Upper lobe of right lung (tissue), 1 donor: ENCODE measurements around the gene FOXO6. TPM values are rescaled to one million over a fixed set of nuclear protein-coding genes. Genes with fewer than 3 reads are reported as not detected.

ENCODE experiments used
- ATAC-seq: fragments of 200-7000 bp; cut with Tn5 transposase; one replicate; pipeline ENCODE4 v1.9.1; 2020; ENCODE audit warnings: mild to moderate bottlenecking, moderate library complexity
- DNase-seq: peaks from one replicate; pipeline ENCODE4 v3.0.0-alpha.2; 2020
- H3K27ac ChIP-seq: fragments of 200-600 bp; one replicate; pipeline ENCODE4 v1.8.0; 2022
- H3K27me3 ChIP-seq: fragments of 200-600 bp; one replicate; pipeline ENCODE4 v1.8.0; 2022; ENCODE audit warnings: mild to moderate bottlenecking
- H3K36me3 ChIP-seq: fragments of 200-600 bp; one replicate; pipeline ENCODE4 v1.8.0; 2022
- H3K4me1 ChIP-seq: fragments of 200-600 bp; one replicate; pipeline ENCODE4 v1.8.0; 2022
- H3K4me3 ChIP-seq: fragments of 200-600 bp; one replicate; pipeline ENCODE4 v1.8.0; 2022; ENCODE audit warnings: mild to moderate bottlenecking
- H3K9me3 ChIP-seq: fragments of 200-600 bp; one replicate; pipeline ENCODE4 v1.8.0; 2022
- CTCF ChIP-seq: fragments of 200-600 bp; IDR thresholded peaks from one replicate; pipeline ENCODE4 v1.8.0; 2022; ENCODE audit warnings: antibody characterized with exemption
- intact Hi-C: fragments of 100-400 bp; cut with DNase I; formaldehyde crosslinking; loops from one replicate; pipeline ENCODE4 v1.11.0; 2022
- total RNA-seq: library from RNA; stranded (reverse); fragmentation: NEBNext Ultra II Directional; extraction: Animal tissue kit (Norgen Biotek cat#: 25700); gene quantifications from one replicate; pipeline ENCODE4 v1.2.1, GENCODE V29; 2021
- donor health status: DM: no; HTN: yes; CAD: no; lungs with severe emphysema.

The FOXO6 gene
- total RNA-seq, 1 donor from 2014 or later = 0.43 TPM

- no peak for TF ChIP-seq CTCF
- peaks cover 6% of the 10 kb centered on the region for H3K4me1 ChIP-seq
- DNase-seq (no peak), ATAC-seq (no peak)
- intact Hi-C loops = no loop called here
- no peaks in the 10 kb centered on the region for H3K9me3 ChIP-seq
- H3K36me3 ChIP-seq = no peaks in the 10 kb centered on the region
- no peak overlapping the region for H3K27ac ChIP-seq
- H3K27me3 ChIP-seq = peaks cover 4% of the 10 kb centered on the region
- H3K4me3 ChIP-seq = no peak overlapping the region
Observed at GRCh38 chr1:41390166-41390565, 28.9 kb downstream of the FOXO6 start.

- Histone ChIP-seq H3K27me3 (peaks cover 7% of the 10 kb centered on the region), H3K4me1 (peaks cover 6% of the 10 kb centered on the region), H3K9me3 (no peaks in the 10 kb centered on the region), H3K36me3 (no peaks in the 10 kb centered on the region), H3K4me3 (no peak overlapping the region), H3K27ac (no peak overlapping the region)
- DNase-seq (no peak), ATAC-seq (no peak)
- intact Hi-C loops = no loop called here
- no peak for TF ChIP-seq CTCF
Observed at GRCh38 chr1:41390573-41390972, 29.3 kb downstream of the FOXO6 start.

- intact Hi-C loops = no loop called here
Observed at GRCh38 chr1:41391834-41392527, 30.7 kb downstream of the FOXO6 start.

GRCh38 chr1:41392528-41392924 lies 31.3 kb downstream of the FOXO6 start:
- Histone ChIP-seq H3K27ac (no peak overlapping the region), H3K9me3 (no peaks in the 10 kb centered on the region), H3K36me3 (no peaks in the 10 kb centered on the region), H3K4me3 (no peak overlapping the region), H3K27me3 (peaks cover 21% of the 10 kb centered on the region), H3K4me1 (peaks cover 3% of the 10 kb centered on the region)
- TF ChIP-seq CTCF = no peak
- intact Hi-C loops = no loop called here
- no peak for DNase-seq
- ATAC-seq = no peak

More at GRCh38 chr1:41391834-41392527, 30.7 kb downstream of the FOXO6 start:
- H3K9me3 ChIP-seq = no peaks in the 10 kb centered on the region
- no peak for TF ChIP-seq CTCF
- H3K36me3 ChIP-seq = no peaks in the 10 kb centered on the region
- no peak overlapping the region for H3K4me3 ChIP-seq
- DNase-seq (no peak), ATAC-seq (no peak)
- no peak overlapping the region for H3K27ac ChIP-seq
- peaks cover 21% of the 10 kb centered on the region for H3K27me3 ChIP-seq
- H3K4me1 ChIP-seq = peaks cover 6% of the 10 kb centered on the region

GRCh38 chr1:41393716-41394368 lies 32.6 kb downstream of the FOXO6 start:
- intact Hi-C loops = no loop called here
- DNase-seq (no peak), ATAC-seq (no peak)
- H3K4me1 ChIP-seq = no peaks in the 10 kb centered on the region
- no peak for TF ChIP-seq CTCF
- H3K4me3 ChIP-seq = no peak overlapping the region
- H3K27ac ChIP-seq = no peak overlapping the region
- peaks cover 21% of the 10 kb centered on the region for H3K27me3 ChIP-seq
- no peaks in the 10 kb centered on the region for H3K36me3 ChIP-seq
- no peaks in the 10 kb centered on the region for H3K9me3 ChIP-seq
